Esophagus squamous epithelium (tissue), 4 donors: ENCODE results near the gene DUSP8.
"Not testable (repeated sequence)": the region's sequence is repeated elsewhere in the genome, so short reads cannot be mapped to it uniquely, and the experiment has no call there.

Experiments used
- POLR2A ChIP-seq, 4 donors: fragments of 450-650 bp; IDR thresholded peaks; one replicate each; pipeline ENCODE4 v1.6.1; 2017; ENCODE audit warnings: antibody characterized with exemption in 4 of 4, mild to moderate bottlenecking in 4 of 4, moderate library complexity in 3 of 4
- TF ChIP-seq, protein P1 (sequence below), 6 experiments: fragments of 450-650 bp in 4 of 6; fragments of 200-600 bp in 2 of 6; sonication (generic) in 2 of 6; IDR thresholded peaks; one replicate each; pipeline ENCODE4 v1.5.1; 2016 to 2019; ENCODE audit warnings: antibody characterized with exemption in 6 of 6, mild to moderate bottlenecking in 4 of 6, moderate library complexity in 4 of 6

DNA sequence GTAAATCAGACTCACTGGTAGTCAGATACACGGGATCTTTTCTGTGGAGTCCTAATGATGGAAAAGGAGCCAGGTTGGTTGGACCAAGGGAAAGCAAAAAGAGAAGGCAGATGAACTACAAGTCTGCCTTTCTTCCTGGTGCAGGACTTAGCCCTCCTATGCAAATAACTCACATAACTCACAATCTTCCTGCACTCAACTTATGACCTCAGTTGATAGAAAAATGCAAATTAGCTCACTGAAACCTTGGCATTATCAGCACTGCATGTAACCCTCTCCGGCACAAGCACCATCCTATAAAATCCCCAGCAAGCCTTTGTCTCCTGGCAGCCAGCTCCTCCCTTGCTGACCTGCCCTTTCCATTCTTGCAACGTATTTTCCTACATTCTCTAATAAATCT is 29.6 kb upstream of the DUSP8 start:
- TF ChIP-seq, protein P1, sequence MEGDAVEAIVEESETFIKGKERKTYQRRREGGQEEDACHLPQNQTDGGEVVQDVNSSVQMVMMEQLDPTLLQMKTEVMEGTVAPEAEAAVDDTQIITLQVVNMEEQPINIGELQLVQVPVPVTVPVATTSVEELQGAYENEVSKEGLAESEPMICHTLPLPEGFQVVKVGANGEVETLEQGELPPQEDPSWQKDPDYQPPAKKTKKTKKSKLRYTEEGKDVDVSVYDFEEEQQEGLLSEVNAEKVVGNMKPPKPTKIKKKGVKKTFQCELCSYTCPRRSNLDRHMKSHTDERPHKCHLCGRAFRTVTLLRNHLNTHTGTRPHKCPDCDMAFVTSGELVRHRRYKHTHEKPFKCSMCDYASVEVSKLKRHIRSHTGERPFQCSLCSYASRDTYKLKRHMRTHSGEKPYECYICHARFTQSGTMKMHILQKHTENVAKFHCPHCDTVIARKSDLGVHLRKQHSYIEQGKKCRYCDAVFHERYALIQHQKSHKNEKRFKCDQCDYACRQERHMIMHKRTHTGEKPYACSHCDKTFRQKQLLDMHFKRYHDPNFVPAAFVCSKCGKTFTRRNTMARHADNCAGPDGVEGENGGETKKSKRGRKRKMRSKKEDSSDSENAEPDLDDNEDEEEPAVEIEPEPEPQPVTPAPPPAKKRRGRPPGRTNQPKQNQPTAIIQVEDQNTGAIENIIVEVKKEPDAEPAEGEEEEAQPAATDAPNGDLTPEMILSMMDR (IDR thresholded peaks at IDR 0.05): not testable (repeated sequence)
- not testable (repeated sequence) for TF ChIP-seq POLR2A (IDR thresholded peaks at IDR 0.05)
